ENCODE results near the gene SEC14L1.
"Not testable (repeated sequence)": the region's sequence is repeated elsewhere in the genome, so short reads cannot be mapped to it uniquely, and the experiment has no call there.

The SEC14L1 gene

DNA sequence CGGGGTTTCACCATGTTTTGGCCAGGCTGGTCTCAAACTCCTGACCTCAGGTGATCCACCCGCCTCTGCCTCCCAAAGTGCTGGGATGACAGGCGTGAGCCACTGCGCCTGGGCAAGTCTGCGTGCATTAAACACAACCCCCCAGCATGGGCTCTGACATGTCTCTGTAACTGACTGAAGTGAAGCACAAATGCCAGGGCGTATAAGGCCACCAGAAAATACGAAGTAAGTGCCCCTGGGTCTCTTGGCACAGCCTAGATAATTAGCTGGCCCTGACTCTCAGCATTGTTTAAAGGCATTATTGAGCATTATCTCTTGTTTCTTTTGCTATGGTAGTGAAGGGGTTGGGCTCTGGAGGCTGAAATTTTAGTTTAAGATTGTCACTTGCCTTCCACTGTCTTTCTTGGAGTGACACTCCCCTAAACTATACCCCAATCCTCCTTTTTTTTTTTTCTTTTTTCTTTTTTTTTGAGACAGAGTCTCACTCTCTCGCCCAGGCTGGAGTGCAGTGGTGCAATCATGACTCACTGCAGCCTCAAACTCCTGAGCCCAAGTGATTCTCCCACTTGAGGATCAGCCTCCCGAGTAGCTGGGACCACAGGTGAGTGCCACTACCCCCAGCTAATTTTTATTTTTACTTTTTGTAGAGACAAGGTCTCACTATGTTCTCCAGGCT lies 8.2 kb upstream of the SEC14L1 start:
- Mint-ChIP-seq H3K4me3 (no peak overlapping the region), H3K36me3 (ENCODE audit: low read depth) (peaks cover 6% of the 10 kb centered on the region), H3K9me3 (peaks cover 9% of the 10 kb centered on the region), H3K27me3 (ENCODE audit: low read depth) (peaks cover 3% of the 10 kb centered on the region), H3K4me1 (peaks cover 44% of the 10 kb centered on the region), H3K27ac (peak overlapping the region in 1 of 3 experiments; percentile 19)
- TF ChIP-seq, protein P1, sequence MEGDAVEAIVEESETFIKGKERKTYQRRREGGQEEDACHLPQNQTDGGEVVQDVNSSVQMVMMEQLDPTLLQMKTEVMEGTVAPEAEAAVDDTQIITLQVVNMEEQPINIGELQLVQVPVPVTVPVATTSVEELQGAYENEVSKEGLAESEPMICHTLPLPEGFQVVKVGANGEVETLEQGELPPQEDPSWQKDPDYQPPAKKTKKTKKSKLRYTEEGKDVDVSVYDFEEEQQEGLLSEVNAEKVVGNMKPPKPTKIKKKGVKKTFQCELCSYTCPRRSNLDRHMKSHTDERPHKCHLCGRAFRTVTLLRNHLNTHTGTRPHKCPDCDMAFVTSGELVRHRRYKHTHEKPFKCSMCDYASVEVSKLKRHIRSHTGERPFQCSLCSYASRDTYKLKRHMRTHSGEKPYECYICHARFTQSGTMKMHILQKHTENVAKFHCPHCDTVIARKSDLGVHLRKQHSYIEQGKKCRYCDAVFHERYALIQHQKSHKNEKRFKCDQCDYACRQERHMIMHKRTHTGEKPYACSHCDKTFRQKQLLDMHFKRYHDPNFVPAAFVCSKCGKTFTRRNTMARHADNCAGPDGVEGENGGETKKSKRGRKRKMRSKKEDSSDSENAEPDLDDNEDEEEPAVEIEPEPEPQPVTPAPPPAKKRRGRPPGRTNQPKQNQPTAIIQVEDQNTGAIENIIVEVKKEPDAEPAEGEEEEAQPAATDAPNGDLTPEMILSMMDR (IDR thresholded peaks at IDR 0.05; ENCODE audit: unreplicated experiment in 3 of 3) = no peak

DNA sequence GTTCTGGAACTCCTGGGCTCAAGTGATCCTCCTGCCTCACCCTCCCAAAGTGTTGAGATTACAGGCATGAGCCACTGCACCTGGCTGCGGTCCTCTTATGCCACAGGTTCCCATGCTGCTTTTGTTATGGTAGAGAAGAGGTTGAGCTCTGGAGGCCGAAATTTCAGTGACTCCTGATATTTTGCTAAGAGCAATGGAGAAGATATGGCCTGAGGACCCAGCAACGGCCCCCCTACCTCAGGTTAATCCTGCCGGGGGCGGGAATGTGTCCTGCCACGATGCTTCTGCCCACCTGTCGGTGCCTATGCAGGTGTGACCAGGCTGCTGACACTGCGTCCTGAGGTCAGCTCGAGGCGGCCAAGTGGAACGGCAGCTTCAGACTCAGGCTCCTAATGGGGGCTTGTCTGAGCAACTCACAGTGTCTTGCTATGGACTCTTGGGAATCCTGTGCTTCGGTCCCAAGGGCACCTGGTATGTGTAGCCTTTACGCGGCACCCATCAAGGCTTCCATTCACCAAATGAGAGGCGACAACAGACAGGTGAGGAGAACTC lies 7.6 kb upstream of the SEC14L1 start:
- Mint-ChIP-seq H3K36me3 (ENCODE audit: low read depth) (peaks cover 11% of the 10 kb centered on the region), H3K4me3 (no peak overlapping the region), H3K27me3 (ENCODE audit: low read depth) (peaks cover 3% of the 10 kb centered on the region), H3K9me3 (peaks cover 15% of the 10 kb centered on the region), H3K27ac (peak overlapping the region in 1 of 3 experiments; percentile 19), H3K4me1 (peaks cover 44% of the 10 kb centered on the region)
- TF ChIP-seq, protein P1 (IDR thresholded peaks at IDR 0.05; ENCODE audit: unreplicated experiment in 3 of 3) = no peak

DNA sequence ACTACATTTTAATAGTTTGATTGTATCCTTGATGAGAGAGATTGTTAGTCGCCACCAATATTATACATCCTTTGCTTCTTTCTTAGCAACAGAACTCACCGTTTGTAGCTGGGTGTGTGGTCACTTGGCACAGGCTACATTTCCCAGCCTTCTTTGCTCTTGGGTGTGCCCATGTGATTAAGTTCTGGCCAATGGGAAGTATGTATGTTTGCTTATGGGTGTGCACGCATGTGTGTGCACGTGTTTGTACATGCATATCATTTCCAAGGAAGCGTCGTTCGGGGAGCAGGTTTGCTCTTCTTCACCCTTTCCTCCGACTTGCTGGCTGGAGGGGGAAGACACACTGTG lies 4.4 kb upstream of the SEC14L1 start:
- peaks cover 17% of the 10 kb centered on the region for H3K9me3 Mint-ChIP-seq
- peaks cover 11% of the 10 kb centered on the region for H3K36me3 Mint-ChIP-seq (ENCODE audit: low read depth)
- H3K27me3 Mint-ChIP-seq (ENCODE audit: low read depth) = peaks cover 3% of the 10 kb centered on the region
- H3K4me1 Mint-ChIP-seq = peaks cover 25% of the 10 kb centered on the region
- no peak overlapping the region for H3K4me3 Mint-ChIP-seq
- TF ChIP-seq, protein P1 (IDR thresholded peaks at IDR 0.05; ENCODE audit: unreplicated experiment in 3 of 3) = no peak
- H3K27ac Mint-ChIP-seq = peak overlapping the region in 2 of 3 experiments; percentile 31 to 35

DNA sequence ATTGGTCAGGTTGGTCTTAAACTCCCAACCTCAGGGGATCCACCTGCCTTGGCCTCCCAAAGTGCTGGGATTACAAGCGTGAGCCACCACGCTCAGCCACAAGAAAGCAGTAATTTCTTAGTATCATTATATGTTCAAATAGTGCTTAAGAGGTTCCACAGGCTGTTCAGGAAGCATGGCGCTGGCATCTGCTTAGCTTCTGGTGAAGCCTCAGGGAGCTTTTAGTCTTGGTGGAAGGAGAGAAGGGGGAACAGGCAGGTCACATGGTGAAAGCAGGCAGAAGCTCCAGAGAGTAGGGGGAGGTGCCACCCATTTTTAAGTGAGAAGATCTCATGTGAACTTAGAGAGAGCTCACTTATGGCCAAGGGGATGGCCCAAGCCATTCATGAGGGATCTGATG lies 3.7 kb upstream of the SEC14L1 start:
- Mint-ChIP-seq H3K4me1 (peaks cover 25% of the 10 kb centered on the region), H3K9me3 (peaks cover 17% of the 10 kb centered on the region), H3K27ac (peak overlapping the region; percentile 38 to 67 (median 59)), H3K4me3 (peak overlapping the region; percentile 48 to 68 (median 55)), H3K36me3 (ENCODE audit: low read depth) (peaks cover 11% of the 10 kb centered on the region), H3K27me3 (ENCODE audit: low read depth) (peaks cover 3% of the 10 kb centered on the region)
- TF ChIP-seq, protein P1 (IDR thresholded peaks at IDR 0.05; ENCODE audit: unreplicated experiment in 3 of 3) = no peak

DNA sequence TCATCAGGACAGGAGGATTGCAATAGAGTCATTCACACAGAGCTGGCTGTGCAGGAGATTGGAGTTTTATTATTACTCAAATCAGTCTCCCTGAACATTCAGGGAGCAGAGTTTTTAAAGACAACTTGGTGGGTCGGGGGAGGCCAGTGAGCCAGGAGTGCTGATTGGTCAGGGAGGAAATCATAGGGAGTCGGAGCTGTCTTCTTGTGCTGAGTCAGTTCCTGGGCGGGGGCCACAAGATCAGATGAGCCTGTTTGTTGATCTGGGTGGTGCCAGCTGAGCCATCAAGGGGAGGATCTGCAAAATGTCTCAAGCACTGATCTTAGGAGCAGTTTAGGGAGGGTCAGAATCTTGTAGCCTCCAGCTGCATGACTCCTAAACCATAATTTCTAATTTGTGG lies 2.9 kb upstream of the SEC14L1 start:
- Mint-ChIP-seq H3K4me1 (peaks cover 32% of the 10 kb centered on the region), H3K4me3 (peak overlapping the region; percentile 43 to 68 (median 48)), H3K9me3 (peaks cover 17% of the 10 kb centered on the region), H3K27ac (peak overlapping the region; percentile 47 to 78 (median 59)), H3K36me3 (ENCODE audit: low read depth) (peaks cover 16% of the 10 kb centered on the region)
- H3K27me3 Mint-ChIP-seq (ENCODE audit: low read depth) = not testable (repeated sequence)

DNA sequence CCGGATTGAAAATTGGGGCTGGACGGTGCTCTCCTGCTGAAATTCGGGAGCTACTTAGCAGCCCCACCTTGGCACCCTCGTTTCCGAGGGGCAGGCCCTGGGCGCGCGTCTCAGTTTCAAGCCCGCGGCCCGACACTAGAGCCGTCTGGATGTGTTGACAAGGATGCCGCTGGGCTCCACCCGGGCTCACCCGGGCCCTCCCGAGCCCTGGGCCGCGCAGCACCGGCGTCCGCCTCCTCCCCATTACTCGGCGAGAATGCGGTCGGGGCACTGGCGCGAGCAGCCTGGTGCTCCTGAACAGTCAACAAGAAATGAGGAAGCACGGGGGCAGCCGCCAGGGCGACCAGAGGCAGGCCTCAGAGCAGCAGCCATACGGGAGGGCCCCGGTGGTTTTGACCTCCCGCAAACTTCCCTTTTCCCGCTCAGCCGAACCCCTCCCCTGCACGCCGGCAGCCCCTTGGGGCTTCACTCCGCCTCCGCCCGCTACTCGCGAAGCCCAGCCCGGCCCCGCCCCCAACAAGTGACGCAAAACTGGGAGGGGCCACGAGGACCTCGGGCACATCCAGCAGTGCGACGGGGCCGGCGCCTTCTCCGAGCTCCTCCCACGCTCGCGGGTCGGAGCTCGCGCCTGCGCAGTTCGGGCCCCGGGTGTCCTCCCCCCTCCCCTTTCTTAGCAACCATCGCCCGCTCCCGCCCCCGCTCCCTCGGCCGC lies 447 bp upstream of the SEC14L1 start:
- peaks cover 17% of the 10 kb centered on the region for H3K9me3 Mint-ChIP-seq
- peaks cover 34% of the 10 kb centered on the region for H3K36me3 Mint-ChIP-seq (ENCODE audit: low read depth)
- H3K27ac Mint-ChIP-seq = peak overlapping the region; percentile 72 to 95 (median 84)
- TF ChIP-seq, protein P1 (IDR thresholded peaks at IDR 0.05; ENCODE audit: unreplicated experiment in 3 of 3) = no peak
- peaks cover 3% of the 10 kb centered on the region for H3K27me3 Mint-ChIP-seq (ENCODE audit: low read depth)
- H3K4me1 Mint-ChIP-seq = peaks cover 39% of the 10 kb centered on the region
- H3K4me3 Mint-ChIP-seq = peak overlapping the region; percentile 75 to 85 (median 82)

All from nephron (organoid).